Ammon's horn (tissue), 1 donor: ENCODE results near the gene CCNF.
"Not testable (repeated sequence)": the region's sequence is repeated elsewhere in the genome, so short reads cannot be mapped to it uniquely, and the experiment has no call there.

Experiments
- DNase-seq: peaks from one replicate; pipeline ENCODE4 v3.0.0-alpha.2; 2016; ENCODE audit warnings: low spot score

CCNF gene

GRCh38 chr16:2429034-2429770, at the start of gene CCNF:
CCNF (plus strand) TSS chr16:2429447; CDS start chr16:2429482, 35 bp downstream.
- peak; percentile 97 for DNase-seq

DNA sequence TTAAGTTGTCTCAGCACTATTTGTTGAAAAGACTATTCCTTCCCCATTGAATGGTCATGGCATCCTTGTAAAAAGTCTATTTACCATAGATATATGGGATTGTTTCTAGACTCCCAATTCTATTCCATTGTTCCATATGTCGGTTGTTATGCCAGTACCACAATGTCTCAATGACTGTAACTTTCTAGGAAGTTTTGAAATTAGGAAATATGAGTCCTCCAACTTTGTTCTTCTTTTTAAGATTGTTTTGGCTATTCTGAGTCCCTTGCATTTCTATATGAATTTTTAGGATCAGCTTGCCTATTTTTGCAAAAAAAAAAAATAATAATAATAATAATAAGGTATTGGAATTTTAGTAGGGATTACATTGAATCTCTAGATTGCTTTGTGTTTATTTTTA, 45.7 kb upstream of the CCNF start:
- DNase-seq, result no peak

GRCh38 chr16:2384426-2384825, 44.8 kb upstream of the CCNF start:
- no peak for DNase-seq

DNA sequence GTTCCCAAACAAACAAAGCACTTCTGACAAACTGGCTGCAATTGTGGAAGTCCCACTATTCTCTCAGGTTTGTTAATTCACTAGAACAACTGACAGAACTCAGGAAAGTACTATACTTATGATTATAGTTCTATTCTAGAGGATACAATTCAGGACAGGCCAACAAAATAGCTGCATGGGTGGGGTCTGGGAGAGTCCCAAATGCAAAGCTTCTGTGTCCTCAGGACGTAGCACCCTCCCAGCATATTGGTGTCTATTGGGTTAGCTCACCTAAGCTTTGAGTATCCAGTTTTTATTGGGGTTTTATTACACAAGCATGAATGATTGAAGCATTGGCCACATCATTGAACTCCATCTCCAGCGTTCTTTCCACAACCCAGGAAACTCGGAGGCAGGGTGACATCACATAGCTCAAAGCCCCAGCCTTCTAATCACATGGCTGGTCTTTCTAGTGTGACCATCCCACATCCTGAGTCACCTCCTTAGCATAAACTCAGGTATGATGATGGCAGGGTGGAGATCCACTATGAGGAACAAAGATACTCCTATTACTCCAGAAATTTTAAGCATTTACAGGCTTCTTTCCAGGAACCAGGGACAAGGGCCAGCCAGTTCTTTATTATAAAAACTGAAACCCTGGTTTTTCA, 43.9 kb upstream of the CCNF start:
- DNase-seq, result no peak

GRCh38 chr16:2385982-2386381, 43.3 kb upstream of the CCNF start:
- not testable (repeated sequence) for DNase-seq

- DNase-seq, result no peak
These were observed 42.3 kb upstream of the CCNF start for GRCh38 chr16:2386990-2387389.

DNA sequence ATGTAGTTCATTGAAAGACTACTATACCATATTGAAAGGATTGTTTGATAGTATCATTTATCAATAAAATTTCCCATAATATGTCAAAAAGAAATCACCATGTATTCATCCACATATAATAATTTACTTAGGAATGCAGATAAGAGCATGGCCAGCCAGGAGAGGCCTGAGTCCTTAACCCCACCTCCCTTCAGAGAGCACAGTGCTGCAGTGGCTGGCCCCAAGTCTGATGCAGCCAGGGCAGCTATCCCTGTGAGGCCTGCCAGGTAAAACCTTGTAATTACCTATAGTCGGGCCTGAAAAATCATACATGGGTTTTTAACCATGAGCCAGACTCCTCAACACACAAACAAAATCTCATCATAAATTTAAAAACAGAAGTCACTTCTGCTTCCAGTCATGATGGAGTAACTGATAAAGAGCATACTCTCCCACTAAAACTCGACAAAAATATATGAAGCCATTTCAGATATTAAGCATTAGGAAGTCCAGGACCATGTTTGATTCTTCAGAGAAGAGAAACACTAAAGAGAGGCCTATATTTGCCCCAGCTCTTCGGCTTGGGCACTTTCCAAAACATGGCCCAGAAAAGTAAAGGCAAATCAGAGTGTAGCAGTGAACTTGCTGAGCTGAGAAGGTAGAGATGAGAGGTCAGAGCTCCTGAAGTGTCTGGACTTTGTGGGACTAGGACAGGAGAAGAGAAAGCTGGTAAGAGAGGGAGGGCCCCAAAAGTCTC, 40.9 kb upstream of the CCNF start:
- DNase-seq, result no peak

GRCh38 chr16:2388875-2389433, 40.3 kb upstream of the CCNF start:
- no peak for DNase-seq

GRCh38 chr16:2392025-2392424, 37.2 kb upstream of the CCNF start:
- no peak for DNase-seq

- no peak for DNase-seq
These were observed 30.7 kb upstream of the CCNF start for GRCh38 chr16:2398520-2398919.

GRCh38 chr16:2404099-2404498, 25.1 kb upstream of the CCNF start:
- no peak for DNase-seq

GRCh38 chr16:2415085-2415484, 14.2 kb upstream of the CCNF start:
- DNase-seq, result no peak

- no peak for DNase-seq
These were observed 9.2 kb upstream of the CCNF start for GRCh38 chr16:2420035-2420434.

DNA sequence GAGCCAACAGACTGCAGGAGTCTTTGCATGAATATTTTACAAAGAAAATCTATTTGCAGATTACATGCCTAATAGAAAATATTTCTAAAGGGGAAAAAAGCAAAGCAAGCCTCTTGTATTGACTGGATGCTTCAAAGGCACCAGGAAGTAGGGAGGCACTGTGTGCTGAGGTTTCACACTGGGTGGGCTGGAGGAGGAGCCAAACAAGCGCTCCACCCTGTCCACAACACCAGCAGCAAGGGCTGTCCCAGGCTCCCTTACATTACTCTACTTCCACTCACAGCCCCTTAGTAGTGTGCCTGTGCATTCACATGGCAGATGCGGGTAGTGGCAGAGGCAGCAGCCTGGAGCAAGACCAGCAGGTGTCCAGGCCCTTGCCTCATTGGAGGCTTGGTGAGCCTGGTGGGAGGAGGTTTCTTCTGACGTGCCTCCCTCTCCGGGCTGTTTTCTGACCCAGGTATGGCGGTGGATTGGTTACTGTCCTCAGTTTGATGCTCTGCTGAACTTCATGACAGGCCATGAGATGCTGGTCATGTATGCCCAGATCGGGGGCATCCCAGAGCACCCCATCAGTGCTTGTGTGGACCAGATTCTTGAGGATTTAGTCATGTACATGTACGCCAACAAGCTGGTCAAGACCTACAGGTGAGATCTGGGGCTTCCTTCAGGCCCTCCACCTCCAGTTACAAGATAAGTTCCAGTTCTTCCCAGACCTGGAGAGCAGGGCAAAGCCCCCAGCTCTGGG, 7.0 kb upstream of the CCNF start:
- no peak for DNase-seq

DNA sequence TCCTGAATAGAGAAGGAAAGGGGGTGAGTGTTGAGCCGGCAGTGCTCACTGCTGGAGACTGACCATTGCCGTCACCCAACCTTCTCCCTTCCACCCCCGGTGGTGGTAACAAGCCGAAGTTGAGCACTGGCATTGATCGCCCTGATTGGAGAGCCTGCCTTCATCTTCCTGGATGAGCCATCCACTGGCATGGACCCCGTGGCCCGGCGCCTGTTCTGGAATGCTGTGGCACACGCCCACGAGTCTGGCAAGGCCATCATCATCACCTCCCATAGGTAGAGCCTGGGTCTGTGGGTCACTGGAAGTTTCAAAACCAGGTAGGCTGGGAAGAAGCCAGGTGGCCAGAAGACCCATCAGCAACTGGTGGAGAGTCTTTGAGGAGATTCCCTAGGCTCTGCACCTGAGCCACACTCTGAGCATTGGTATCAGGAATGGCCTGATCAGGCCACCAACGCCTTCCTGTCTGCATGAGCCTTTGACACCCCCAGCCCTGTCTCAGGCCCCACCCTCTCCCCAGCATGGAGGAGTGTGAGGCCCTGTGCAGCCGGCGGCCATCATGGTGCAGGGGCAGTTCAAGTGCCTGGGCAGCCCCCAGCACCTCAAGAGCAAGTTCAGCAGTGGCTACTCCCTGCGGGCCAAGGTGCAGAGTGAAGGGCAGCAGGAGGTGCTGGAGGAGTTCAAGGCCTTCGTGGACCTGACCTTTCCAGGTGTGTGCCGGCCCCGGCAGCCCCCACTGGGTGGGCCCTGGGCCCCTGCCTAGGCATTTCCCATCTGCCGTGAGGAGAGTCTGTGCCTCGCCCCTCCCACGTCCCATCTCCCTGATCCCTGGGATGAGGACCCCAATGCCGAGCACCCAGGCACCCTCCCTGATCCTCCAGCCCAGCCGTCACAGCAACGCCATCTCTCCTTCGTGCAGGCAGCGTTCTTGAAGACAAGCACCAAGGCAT, 4.9 kb upstream of the CCNF start:
- DNase-seq, result no peak

DNA sequence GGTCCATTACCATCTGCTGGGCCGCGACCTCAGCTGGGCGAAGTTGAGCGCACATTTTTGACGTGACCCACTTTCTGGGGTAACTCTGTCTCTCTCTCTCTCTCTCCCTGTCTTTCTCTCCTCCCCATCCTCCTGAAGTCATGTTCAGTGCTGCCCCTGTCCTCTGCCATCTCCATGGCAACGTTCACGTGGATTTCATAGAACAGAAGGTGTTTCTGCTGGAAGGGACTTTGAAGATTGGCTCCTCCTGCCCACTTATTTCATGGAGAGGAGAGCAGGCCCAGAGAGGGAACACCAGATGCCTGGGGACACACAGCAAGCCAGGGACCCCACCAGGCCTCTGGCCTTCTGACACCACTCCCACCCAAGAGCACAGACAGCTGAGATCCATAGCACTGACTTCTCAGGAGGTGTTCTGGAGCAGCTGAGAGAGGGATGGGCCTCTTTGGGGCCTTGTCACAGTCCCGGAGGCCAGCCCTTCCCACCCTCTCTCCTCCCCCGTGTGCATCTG, 4.2 kb upstream of the CCNF start:
- peak; percentile 38 for DNase-seq

GRCh38 chr16:2425825-2426430, 3.3 kb upstream of the CCNF start:
- DNase-seq, result no peak

- DNase-seq, result no peak
These were observed 2.3 kb upstream of the CCNF start for GRCh38 chr16:2426941-2427361.

DNA sequence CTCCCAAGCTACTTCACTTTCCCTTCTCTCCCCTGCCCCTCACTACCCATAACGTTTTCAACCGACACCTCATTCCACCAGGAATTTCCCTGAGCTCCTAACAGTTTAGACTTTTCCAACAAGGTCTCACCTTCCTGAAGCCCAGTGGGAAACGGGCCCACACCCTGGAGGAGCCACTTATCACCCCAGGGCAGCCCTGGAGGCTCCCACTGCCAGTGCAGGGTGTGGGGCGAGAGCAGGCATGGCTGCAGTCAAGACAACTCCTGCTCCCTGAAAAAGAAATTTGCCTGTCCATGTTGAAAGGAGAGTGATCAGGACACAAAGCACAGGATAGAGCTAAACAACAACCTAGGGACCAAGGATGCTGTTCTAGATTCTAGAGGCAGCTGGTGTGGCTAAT, 1.7 kb upstream of the CCNF start:
- no peak for DNase-seq
